ENCODE results near the gene MYBPC3.

GRCh38 chr11:47375546-47376085 is 23.1 kb upstream of the MYBPC3 start:
- TF ChIP-seq CTCF (conservative IDR thresholded peaks at IDR 0.05; ENCODE audit: low read length), result no peak
- TF ChIP-seq EZH2phosphoT487 (IDR thresholded peaks at IDR 0.05; ENCODE audit: borderline replicate concordance), result no peak

Measured in Loucy (cell line).